GM23338 (cell line): ENCODE measurements around the gene BMP5.

Experiments
- CREB1 ChIP-seq: fragments of 250-450 bp; sonication (Bioruptor Pico); IDR thresholded peaks from 2 replicates; pipeline ENCODE4 v1.5.0; 2020; ENCODE audit warnings: low read depth, mild to moderate bottlenecking, moderate library complexity
- CTCF ChIP-seq, 2 experiments: fragments of 200-600 bp in 1 of 2; sonication (generic) in 1 of 2; conservative IDR thresholded peaks; 2 replicates each; pipeline versions ENCODE4 v1.5.1 to v1.6.1; 2016 to 2017; ENCODE audit warnings: antibody characterized with exemption in 2 of 2, low read depth in 2 of 2, mild to moderate bottlenecking in 2 of 2, moderate library complexity in 1 of 2
- EZH2 ChIP-seq: fragments of 200-600 bp; sonication (generic); IDR thresholded peaks from one replicate; pipeline ENCODE4 v1.8.0; 2017; ENCODE audit warnings: antibody characterized with exemption, mild to moderate bottlenecking, low read depth; ENCODE audit not compliant: unreplicated experiment
- EZH2phosphoT487 ChIP-seq: fragments of 200-600 bp; sonication (generic); IDR thresholded peaks from one replicate; pipeline ENCODE4 v1.8.1; 2018; ENCODE audit warnings: antibody characterized with exemption; ENCODE audit not compliant: unreplicated experiment
- JUNB ChIP-seq: IDR thresholded peaks from one replicate; pipeline ENCODE4 v1.6.1; 2016; ENCODE audit warnings: antibody characterized with exemption; ENCODE audit not compliant: unreplicated experiment
- NANOG ChIP-seq: IDR thresholded peaks from 2 replicates; pipeline ENCODE4 v1.6.1; 2016; ENCODE audit warnings: antibody characterized with exemption, borderline replicate concordance
- POLR2AphosphoS5 ChIP-seq: IDR thresholded peaks from 2 replicates; pipeline ENCODE4 v1.6.1; 2016; ENCODE audit warnings: antibody characterized with exemption, low read depth
- ZNF114 ChIP-seq: fragments of 250-450 bp; sonication (Bioruptor Pico); IDR thresholded peaks from 2 replicates; pipeline ENCODE4 v1.5.0; 2020; ENCODE audit warnings: mild to moderate bottlenecking, moderate library complexity
- TF ChIP-seq, protein P1 (sequence below): IDR thresholded peaks from one replicate; pipeline ENCODE4 v1.6.1; 2018; ENCODE audit warnings: antibody characterized with exemption; ENCODE audit not compliant: unreplicated experiment
- TF ChIP-seq, protein P2 (sequence below): IDR thresholded peaks from 2 replicates; pipeline ENCODE4 v1.6.1; 2016; ENCODE audit warnings: antibody characterized with exemption

- TF ChIP-seq CTCF (conservative IDR thresholded peaks at IDR 0.05; ENCODE audit: low read depth in 2 of 2) (no peak), EZH2phosphoT487 (no peak), POLR2AphosphoS5 (no peak), EZH2 (no peak), NANOG (no peak), JUNB (no peak), ZNF114 (no peak), CREB1 (CRISPR knock-in tag) (no peak)
- TF ChIP-seq, protein P1, sequence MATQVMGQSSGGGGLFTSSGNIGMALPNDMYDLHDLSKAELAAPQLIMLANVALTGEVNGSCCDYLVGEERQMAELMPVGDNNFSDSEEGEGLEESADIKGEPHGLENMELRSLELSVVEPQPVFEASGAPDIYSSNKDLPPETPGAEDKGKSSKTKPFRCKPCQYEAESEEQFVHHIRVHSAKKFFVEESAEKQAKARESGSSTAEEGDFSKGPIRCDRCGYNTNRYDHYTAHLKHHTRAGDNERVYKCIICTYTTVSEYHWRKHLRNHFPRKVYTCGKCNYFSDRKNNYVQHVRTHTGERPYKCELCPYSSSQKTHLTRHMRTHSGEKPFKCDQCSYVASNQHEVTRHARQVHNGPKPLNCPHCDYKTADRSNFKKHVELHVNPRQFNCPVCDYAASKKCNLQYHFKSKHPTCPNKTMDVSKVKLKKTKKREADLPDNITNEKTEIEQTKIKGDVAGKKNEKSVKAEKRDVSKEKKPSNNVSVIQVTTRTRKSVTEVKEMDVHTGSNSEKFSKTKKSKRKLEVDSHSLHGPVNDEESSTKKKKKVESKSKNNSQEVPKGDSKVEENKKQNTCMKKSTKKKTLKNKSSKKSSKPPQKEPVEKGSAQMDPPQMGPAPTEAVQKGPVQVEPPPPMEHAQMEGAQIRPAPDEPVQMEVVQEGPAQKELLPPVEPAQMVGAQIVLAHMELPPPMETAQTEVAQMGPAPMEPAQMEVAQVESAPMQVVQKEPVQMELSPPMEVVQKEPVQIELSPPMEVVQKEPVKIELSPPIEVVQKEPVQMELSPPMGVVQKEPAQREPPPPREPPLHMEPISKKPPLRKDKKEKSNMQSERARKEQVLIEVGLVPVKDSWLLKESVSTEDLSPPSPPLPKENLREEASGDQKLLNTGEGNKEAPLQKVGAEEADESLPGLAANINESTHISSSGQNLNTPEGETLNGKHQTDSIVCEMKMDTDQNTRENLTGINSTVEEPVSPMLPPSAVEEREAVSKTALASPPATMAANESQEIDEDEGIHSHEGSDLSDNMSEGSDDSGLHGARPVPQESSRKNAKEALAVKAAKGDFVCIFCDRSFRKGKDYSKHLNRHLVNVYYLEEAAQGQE = no peak
- TF ChIP-seq, protein P2, sequence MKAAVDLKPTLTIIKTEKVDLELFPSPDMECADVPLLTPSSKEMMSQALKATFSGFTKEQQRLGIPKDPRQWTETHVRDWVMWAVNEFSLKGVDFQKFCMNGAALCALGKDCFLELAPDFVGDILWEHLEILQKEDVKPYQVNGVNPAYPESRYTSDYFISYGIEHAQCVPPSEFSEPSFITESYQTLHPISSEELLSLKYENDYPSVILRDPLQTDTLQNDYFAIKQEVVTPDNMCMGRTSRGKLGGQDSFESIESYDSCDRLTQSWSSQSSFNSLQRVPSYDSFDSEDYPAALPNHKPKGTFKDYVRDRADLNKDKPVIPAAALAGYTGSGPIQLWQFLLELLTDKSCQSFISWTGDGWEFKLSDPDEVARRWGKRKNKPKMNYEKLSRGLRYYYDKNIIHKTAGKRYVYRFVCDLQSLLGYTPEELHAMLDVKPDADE = no peak
Observed at GRCh38 chr6:55872866-55873265, 2.5 kb downstream of the BMP5 start.
